Renal pelvis (tissue), 4 donors: Measurements from ENCODE around the gene GNE. TPM values are rescaled to one million over a fixed set of nuclear protein-coding genes. Genes with fewer than 3 reads are reported as not detected.

Source experiments
- DNase-seq: peaks from one replicate; pipeline ENCODE4 v3.0.0-alpha.2; 2013
- polyA plus RNA-seq, 3 donors: library from polyadenylated mRNA; unstranded; fragments of 120-200 nt; gene quantifications; one replicate each; pipeline ENCODE4 v1.2.1, GENCODE V29; 2013; ENCODE audit not compliant: insufficient read length in 3 of 3

The GNE gene
- polyA plus RNA-seq, 3 donors: 15.8 to 21.5 (median 18.3) TPM

DNA sequence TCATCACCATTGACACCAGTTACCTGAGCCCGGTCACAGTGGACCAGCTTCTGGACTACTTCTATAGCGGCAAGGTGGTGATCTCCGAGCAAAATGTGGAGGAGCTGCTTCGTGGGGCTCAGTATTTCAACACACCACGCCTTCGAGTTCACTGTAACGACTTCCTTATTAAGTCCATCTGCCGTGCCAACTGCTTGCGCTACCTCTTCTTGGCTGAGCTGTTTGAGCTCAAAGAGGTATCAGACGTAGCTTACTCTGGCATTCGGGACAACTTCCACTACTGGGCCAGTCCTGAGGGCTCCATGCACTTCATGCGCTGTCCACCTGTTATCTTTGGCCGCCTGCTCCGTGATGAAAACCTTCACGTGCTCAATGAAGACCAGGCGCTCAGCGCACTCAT is 88.5 kb downstream of the GNE start:
- no peak for DNase-seq

- no peak for DNase-seq
Measured at GRCh38 chr9:36169166-36169565, 89.1 kb downstream of the GNE start, which contains the start of gene CCIN. Gene CCIN, plus strand, starts transcription at chr9:36169388. Its CDS starts 115 bp downstream, at chr9:36169503.

DNA sequence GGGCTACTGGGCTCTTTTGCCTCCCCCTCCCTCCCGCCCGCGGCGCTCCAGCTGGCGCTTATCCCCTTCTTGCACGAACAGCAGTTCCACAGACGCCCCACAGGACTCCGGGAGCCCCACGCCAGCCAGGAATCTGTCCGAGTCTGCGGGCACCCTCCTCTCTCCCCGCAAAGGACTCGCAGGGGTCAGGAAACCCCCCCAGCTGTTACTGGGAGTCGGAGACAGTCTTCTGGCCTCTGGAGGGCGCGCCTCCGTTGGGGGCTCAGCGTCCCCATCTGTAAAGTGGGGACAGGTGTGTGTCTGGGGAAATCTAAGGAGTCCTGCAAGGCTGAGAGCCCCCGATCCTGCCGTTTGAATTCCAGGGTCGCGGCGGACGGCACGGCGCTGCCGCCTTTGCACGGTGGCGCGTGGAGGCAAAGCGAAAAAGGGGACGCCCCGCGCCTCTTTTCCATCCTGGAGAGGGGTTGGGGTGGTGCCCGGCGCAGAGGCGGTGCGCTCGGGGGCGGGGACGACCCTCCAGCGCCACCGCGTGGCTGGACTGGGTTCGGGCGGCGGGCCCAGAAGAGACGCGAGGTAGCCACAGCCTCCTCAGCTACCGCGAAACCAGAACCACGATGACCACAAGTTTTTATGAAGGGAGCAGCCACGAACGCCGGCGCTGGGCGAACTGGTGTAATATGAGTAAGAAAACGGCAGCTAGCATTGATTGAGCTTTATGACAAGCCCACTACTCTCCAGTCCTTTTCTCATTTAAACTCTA is 91.9 kb downstream of the GNE start:
- peak; percentile 65 for DNase-seq

- no peak for DNase-seq
Measured at GRCh38 chr9:36165826-36166167, 92.5 kb downstream of the GNE start.

DNA sequence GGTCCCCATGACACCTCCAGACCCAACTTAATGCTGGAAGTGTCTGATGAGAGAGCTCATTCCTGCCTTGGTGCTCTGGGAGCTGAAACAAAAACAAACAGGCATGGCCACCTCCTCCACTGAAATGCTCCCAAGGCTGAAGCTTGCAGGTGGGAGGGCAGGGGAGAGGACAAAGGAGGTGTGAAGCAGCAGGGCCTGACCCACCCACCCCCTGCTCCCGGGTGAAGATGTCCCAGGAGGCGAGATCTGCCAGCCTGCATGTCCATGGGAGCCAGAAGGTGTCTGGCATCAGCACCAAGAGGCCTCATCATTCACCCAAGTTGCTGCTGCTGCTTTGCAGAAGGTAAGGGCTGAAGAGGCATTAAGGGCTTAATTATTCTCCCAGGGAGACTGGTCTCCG is 93.3 kb downstream of the GNE start:
- DNase-seq: no peak

Other genes with a start within 250 kb of the GNE start
- 10 to 100 TPM; 25.4 to 28.1 (median 26.5) TPM for gene RECK, start 221.5 kb downstream of the GNE start, polyA plus RNA-seq
- gene GLIPR2, start 121.7 kb downstream of the GNE start, polyA plus RNA-seq: 10 to 100 TPM; 36.7 to 42.6 (median 41.9) TPM
- gene CCIN, start 89.1 kb downstream of the GNE start, polyA plus RNA-seq: under 1 TPM; 0.27 to 0.54 (median 0.29) TPM
- gene CLTA, start 67.5 kb downstream of the GNE start, polyA plus RNA-seq: 100 to 1,000 TPM; 260 to 301 (median 281) TPM
- gene RNF38, start 141.8 kb upstream of the GNE start, polyA plus RNA-seq: 10 to 100 TPM; 42.9 to 52.7 (median 44.3) TPM